ENCODE data around the gene ANKRD23. TPM values are rescaled to one million over a fixed set of nuclear protein-coding genes. Genes with fewer than 3 reads are reported as not detected.

ANKRD23 gene
- total and polyA plus RNA-seq, 2 of the 13 experiments (the other 11 are each of a cell fraction or from before 2014, with no cell fraction given), result 1.5 to 1.6 TPM

GRCh38 chr2:96824079-96824870 lies 19.5 kb downstream of the ANKRD23 start:
- CTCF ChIA-PET (ENCODE audit: low intra/inter-chr PET ratio, low total read pairs), result no interaction called here
- Histone ChIP-seq H3K4me2 (ENCODE audit: low read depth, low read length) (0 out of 2 replicates have a peak overlapping the region, but pooled peaks have one; percentile 5), H3K4me1 (ENCODE audit: insufficient read depth, low read length) (peaks cover 53% of the 10 kb centered on the region), H3K36me3 (replicated peaks in 1 of 2; ENCODE audit: control insufficient read depth in 1 of 2, insufficient read depth in 2 of 2, low read length in 2 of 2) (peaks cover 36 to 77% of the 10 kb centered on the region in 2 experiments), H3K9ac (ENCODE audit: insufficient read depth, low read depth, low read length) (no peak overlapping the region), H3K79me2 (ENCODE audit: insufficient read depth, low read length) (peaks cover 64% of the 10 kb centered on the region), H3K27ac (ENCODE audit: extremely low read length, insufficient read depth, low read length) (peak overlapping the region; percentile 26), H4K20me1 (ENCODE audit: insufficient read depth, low read length) (peaks cover 62% of the 10 kb centered on the region), H2AFZ (ENCODE audit: low read length) (no peak overlapping the region), H3K27me3 (ENCODE audit: control insufficient read depth in 1 of 2, insufficient read depth in 2 of 2, low read length in 2 of 2) (no peaks in the 10 kb centered on the region), H3K4me3 (replicated peaks in 1 of 3; ENCODE audit: insufficient read depth in 1 of 3, low read depth in 2 of 3, low read length in 3 of 3) (no peak overlapping the region), H3K9me3 (ENCODE audit: low read length) (no peaks in the 10 kb centered on the region)
- peak; percentile 56 for FAIRE-seq
- WGBS (ENCODE audit: low lambda C conversion rate), result 54% methylated on average over 6 of the region's 6 CpGs
- DNase-seq (ENCODE audit: low spot score), result peak; percentile 77
- BruUV-seq (replicated peaks), result no TSS peak
- intact Hi-C loops (cut with micrococcal nuclease; ENCODE audit: unreplicated experiment) (no loop called here), in situ Hi-C loops (cut with HindIII; ENCODE audit: extremely low pct_ligation_motif_present, low pct_unique_long_range_greater_than_20kb) (no loop called here)
- peak; percentile 58 for ATAC-seq
- POLR2A ChIA-PET, result interaction anchor here (0.7 to 1.5 kb wide), 10 partner anchors 9 to 44 kb away, joined by 3 to 12 read pairs (median 4); partner anchors contain the start of gene ANKRD39
- TF ChIP-seq POGK (CRISPR knock-in tag; conservative IDR thresholded peaks at IDR 0.05) (no peak), ZNF44 (CRISPR knock-in tag; IDR thresholded peaks at IDR 0.05) (no peak), MAF1 (CRISPR knock-in tag; IDR thresholded peaks at IDR 0.05; ENCODE audit: borderline replicate concordance) (no peak), SRSF9 (IDR thresholded peaks at IDR 0.05; ENCODE audit: borderline replicate concordance, insufficient read depth, low read depth, low read length, poor library complexity, severe bottlenecking) (no peak), ZSCAN12 (CRISPR knock-in tag; IDR thresholded peaks at IDR 0.05) (no peak), ZNF562 (CRISPR knock-in tag; IDR thresholded peaks at IDR 0.05; ENCODE audit: borderline replicate concordance) (no peak), U2AF2 (IDR thresholded peaks at IDR 0.05; ENCODE audit: low read depth, low read length) (no peak), PAXIP1 (CRISPR knock-in tag; conservative IDR thresholded peaks at IDR 0.05) (no peak), GMEB2 (CRISPR knock-in tag; IDR thresholded peaks at IDR 0.05; ENCODE audit: low read depth) (no peak), RFX1 (IDR thresholded peaks at IDR 0.05) (no peak), ZNF484 (CRISPR knock-in tag; IDR thresholded peaks at IDR 0.05; ENCODE audit: borderline replicate concordance, low read depth) (no peak), ZNF280B (CRISPR knock-in tag; IDR thresholded peaks at IDR 0.05; ENCODE audit: borderline replicate concordance) (no peak)

Measured in HepG2 (cell line).